HEK293 (cell line): Measurements from ENCODE around the gene REEP2.

ENCODE experiments used
- CTCF ChIP-seq: fragments of 450-650 bp; formaldehyde crosslinking; IDR thresholded peaks from 2 replicates; pipeline ENCODE4 v1.5.1; 2016; ENCODE audit warnings: missing biosample characterization, missing genetic modification characterization
- PRDM4 ChIP-seq: fragments of 450-650 bp; formaldehyde crosslinking; IDR thresholded peaks from 2 replicates; pipeline ENCODE4 v1.5.1; 2017; ENCODE audit warnings: missing biosample characterization, missing genetic modification characterization
- SP2 ChIP-seq: fragments of 450-650 bp; formaldehyde crosslinking; IDR thresholded peaks from 2 replicates; pipeline ENCODE4 v1.5.1; 2016; ENCODE audit warnings: missing biosample characterization, missing genetic modification characterization
- TCF7L2 ChIP-seq: IDR thresholded peaks from 2 replicates; pipeline ENCODE4 v1.6.1; 2011; ENCODE audit warnings: low read depth, mild to moderate bottlenecking, inconsistent platforms, low read length, moderate library complexity, borderline replicate concordance
- YY1 ChIP-seq: fragments of 450-650 bp; formaldehyde crosslinking; IDR thresholded peaks from 2 replicates; pipeline ENCODE4 v1.5.1; 2018; ENCODE audit warnings: missing biosample characterization, missing genetic modification characterization
- ZBTB48 ChIP-seq: fragments of 450-650 bp; formaldehyde crosslinking; IDR thresholded peaks from 2 replicates; pipeline ENCODE4 v1.5.1; 2016; ENCODE audit warnings: missing biosample characterization, missing genetic modification characterization
- ZBTB7A ChIP-seq: fragments of 450-650 bp; formaldehyde crosslinking; IDR thresholded peaks from 2 replicates; pipeline ENCODE4 v1.5.1; 2016; ENCODE audit warnings: low read depth, missing biosample characterization, missing genetic modification characterization
- ZNF274 ChIP-seq, 2 experiments: fragments of 200-500 bp in 1 of 2; fragments of 450-650 bp in 1 of 2; sonication (Bioruptor generic) in 1 of 2; formaldehyde crosslinking in 1 of 2; IDR thresholded peaks; 2 replicates each; pipeline versions ENCODE4 v1.5.1 to v1.6.1; 2014 to 2016; ENCODE audit warnings: borderline replicate concordance in 1 of 2, inconsistent platforms in 1 of 2, low read length in 1 of 2, missing biosample characterization in 1 of 2, missing genetic modification characterization in 1 of 2
- ZNF362 ChIP-seq: fragments of 450-650 bp; formaldehyde crosslinking; IDR thresholded peaks from 2 replicates; pipeline ENCODE4 v1.5.1; 2016; ENCODE audit warnings: missing biosample characterization, missing genetic modification characterization
- TF ChIP-seq, protein P1 (sequence below): fragments of 450-650 bp; formaldehyde crosslinking; IDR thresholded peaks from 2 replicates; pipeline ENCODE4 v1.5.1; 2016; ENCODE audit warnings: missing biosample characterization, missing genetic modification characterization, low read depth
- TF ChIP-seq, protein P2 (sequence below): fragments of 450-650 bp; formaldehyde crosslinking; IDR thresholded peaks from 2 replicates; pipeline ENCODE4 v1.5.1; 2016; ENCODE audit warnings: missing biosample characterization, missing genetic modification characterization
- TF ChIP-seq, protein P3 (sequence below): sonication (generic); formaldehyde crosslinking; IDR thresholded peaks from 2 replicates; pipeline ENCODE4 v1.8.1; 2022; ENCODE audit warnings: mild to moderate bottlenecking, moderate library complexity, missing genetic modification reagents

DNA sequence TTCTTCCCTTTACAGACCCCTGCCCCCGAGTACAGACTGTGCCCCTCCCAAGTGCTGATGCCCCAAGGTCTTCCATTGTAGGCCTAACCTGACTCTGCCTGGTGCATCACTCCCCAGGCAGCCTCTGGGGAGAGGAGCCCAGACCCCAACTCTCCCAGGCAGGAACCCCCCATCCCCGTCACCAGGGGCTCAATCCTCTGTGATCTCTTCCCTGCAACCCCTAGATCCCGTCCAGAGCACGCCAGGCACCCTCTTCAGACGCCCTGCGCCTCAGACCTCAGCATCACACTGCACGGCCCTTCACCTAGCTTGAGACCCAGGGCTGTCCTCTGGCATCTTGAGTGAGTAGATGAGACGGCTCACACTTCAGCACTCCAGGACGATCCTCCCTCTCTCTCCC lies 20.0 kb downstream of the REEP2 start:
- TF ChIP-seq ZNF274 (IDR thresholded peaks at IDR 0.05; ENCODE audit: low read length) (no peak), ZNF274 (tag by site-specific recombination; IDR thresholded peaks at IDR 0.05; ENCODE audit: borderline replicate concordance) (no peak), SP2 (tag by site-specific recombination) (no peak), CTCF (tag by site-specific recombination) (no peak), TCF7L2 (no peak), YY1 (tag by site-specific recombination) (no peak), ZBTB7A (tag by site-specific recombination) (no peak), ZNF362 (tag by site-specific recombination) (no peak), ZBTB48 (no peak), PRDM4 (tag by site-specific recombination) (no peak)
- TF ChIP-seq, protein P1, sequence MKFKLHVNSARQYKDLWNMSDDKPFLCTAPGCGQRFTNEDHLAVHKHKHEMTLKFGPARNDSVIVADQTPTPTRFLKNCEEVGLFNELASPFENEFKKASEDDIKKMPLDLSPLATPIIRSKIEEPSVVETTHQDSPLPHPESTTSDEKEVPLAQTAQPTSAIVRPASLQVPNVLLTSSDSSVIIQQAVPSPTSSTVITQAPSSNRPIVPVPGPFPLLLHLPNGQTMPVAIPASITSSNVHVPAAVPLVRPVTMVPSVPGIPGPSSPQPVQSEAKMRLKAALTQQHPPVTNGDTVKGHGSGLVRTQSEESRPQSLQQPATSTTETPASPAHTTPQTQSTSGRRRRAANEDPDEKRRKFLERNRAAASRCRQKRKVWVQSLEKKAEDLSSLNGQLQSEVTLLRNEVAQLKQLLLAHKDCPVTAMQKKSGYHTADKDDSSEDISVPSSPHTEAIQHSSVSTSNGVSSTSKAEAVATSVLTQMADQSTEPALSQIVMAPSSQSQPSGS (tag by site-specific recombination) = no peak
- TF ChIP-seq, protein P2, sequence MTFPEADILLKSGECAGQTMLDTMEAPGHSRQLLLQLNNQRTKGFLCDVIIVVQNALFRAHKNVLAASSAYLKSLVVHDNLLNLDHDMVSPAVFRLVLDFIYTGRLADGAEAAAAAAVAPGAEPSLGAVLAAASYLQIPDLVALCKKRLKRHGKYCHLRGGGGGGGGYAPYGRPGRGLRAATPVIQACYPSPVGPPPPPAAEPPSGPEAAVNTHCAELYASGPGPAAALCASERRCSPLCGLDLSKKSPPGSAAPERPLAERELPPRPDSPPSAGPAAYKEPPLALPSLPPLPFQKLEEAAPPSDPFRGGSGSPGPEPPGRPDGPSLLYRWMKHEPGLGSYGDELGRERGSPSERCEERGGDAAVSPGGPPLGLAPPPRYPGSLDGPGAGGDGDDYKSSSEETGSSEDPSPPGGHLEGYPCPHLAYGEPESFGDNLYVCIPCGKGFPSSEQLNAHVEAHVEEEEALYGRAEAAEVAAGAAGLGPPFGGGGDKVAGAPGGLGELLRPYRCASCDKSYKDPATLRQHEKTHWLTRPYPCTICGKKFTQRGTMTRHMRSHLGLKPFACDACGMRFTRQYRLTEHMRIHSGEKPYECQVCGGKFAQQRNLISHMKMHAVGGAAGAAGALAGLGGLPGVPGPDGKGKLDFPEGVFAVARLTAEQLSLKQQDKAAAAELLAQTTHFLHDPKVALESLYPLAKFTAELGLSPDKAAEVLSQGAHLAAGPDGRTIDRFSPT = no peak
- TF ChIP-seq, protein P3, sequence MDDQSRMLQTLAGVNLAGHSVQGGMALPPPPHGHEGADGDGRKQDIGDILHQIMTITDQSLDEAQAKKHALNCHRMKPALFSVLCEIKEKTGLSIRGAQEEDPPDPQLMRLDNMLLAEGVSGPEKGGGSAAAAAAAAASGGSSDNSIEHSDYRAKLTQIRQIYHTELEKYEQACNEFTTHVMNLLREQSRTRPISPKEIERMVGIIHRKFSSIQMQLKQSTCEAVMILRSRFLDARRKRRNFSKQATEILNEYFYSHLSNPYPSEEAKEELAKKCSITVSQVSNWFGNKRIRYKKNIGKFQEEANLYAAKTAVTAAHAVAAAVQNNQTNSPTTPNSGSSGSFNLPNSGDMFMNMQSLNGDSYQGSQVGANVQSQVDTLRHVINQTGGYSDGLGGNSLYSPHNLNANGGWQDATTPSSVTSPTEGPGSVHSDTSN (CRISPR knock-in tag) = no peak
